ENCODE results near the gene SCIN. TPM values are rescaled to one million over a fixed set of nuclear protein-coding genes. Genes with fewer than 3 reads are reported as not detected.
"Not testable (repeated sequence)": the region's sequence is repeated elsewhere in the genome, so short reads cannot be mapped to it uniquely, and the experiment has no call there.

The SCIN gene
- polyA plus RNA-seq (ENCODE audit: insufficient read length in 4 of 4): 100 to 1,000 TPM; 111 to 139 (median 118) TPM

DNA sequence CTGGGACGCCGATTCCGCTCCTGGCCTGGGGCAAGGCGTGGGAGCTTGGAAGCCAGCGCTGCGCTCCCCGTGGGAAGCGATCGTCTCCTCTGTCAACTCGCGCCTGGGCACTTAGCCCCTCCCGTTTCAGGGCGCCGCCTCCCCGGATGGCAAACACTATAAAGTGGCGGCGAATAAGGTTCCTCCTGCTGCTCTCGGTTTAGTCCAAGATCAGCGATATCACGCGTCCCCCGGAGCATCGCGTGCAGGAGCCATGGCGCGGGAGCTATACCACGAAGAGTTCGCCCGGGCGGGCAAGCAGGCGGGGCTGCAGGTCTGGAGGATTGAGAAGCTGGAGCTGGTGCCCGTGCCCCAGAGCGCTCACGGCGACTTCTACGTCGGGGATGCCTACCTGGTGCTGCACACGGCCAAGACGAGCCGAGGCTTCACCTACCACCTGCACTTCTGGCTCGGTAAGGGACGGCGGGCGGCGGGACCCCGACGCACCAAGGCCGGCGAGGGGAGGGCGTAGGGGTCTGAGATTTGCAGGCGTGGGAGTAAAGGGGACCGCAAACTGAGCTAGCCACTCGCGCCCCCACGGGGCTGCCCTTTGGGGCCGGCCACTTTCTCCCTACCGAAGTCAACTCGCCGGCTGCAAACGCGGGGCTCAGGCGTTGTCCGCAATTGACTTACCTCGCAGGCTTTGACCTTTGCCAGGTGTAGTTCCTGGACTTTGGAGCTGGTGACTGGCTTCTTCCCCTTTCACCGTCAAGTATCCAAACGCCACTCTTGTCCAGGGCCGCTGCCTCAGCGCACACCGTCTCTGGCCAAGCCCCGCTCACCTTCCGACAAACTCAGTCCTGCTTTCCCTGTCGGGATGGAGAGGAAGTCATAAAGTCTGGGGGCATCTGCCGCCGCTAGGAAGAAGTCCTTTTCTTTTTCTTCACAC lies at the start of gene SCIN:
TSS of gene SCIN (plus strand) at position 187 of the 928 bp plus-strand sequence. CDS start at position 254, 67 bp downstream.
- peak in 1 of 4 donors; percentile 34 for DNase-seq (ENCODE audit: low read depth in 4 of 4, low spot score in 3 of 4)

DNA sequence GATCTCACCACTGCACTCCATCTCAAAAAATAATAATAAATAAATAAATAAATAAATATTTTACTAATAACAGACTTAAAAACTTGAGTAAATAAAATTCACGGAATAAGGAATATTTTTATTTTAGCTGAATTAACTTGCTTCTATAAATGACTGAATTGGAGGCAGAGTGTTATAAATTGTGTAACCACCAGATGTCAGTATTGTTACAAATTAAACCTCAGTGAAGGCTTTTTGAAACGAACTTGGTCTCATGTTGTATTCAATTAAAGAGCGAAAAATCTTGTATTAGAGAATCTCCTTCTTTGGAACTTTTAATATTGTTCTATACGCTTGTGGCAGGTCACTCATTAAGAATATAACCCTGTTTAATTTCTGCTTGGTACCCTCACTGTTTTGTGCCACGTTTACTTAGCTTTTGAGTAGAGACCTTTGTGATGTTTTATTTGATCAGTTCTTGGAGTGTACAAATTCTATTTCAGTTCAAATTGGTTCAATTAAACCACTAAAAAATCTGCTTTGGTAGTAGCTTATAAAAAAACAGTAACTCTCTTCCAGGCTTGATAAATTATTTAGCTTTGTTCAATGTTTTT lies 45.6 kb upstream of the SCIN start:
- DNase-seq (ENCODE audit: low read depth in 4 of 4, low spot score in 3 of 4): no peak

DNA sequence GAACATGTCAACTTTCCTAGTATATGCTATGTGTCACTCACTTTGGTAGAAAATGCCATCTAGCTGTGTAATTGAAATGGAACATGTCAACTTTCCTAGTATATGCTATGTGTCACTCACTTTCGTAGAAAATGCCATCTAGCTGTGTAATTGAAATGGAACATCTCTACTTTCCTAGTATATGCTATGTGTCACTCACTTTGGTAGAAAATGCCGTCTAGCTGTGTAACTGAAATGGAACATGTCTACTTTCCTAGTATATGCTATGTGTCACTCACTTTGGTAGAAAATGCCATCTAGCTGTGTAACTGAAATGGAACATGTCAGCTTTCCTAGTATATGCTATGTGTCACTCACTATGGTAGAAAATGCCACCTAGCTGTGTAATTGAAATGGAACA lies 43.8 kb upstream of the SCIN start:
- not testable (repeated sequence) for DNase-seq (ENCODE audit: low read depth in 4 of 4, low spot score in 3 of 4)

DNA sequence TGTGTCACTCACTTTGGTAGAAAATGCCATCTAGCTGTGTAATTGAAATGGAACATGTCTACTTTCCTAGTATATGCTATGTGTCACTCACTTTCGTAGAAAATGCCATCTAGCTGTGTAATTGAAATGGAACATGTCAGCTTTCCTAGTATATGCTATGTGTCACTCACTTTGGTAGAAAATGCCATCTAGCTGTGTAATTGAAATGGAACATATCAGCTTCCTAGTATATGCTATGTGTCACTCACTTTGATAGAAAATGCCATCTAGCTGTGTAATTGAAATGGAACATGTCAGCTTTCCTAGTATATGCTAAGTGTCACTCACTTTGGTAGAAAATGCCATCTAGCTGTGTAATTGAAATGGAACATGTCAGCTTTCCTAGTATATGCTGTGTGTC lies 42.9 kb upstream of the SCIN start:
- not testable (repeated sequence) for DNase-seq (ENCODE audit: low read depth in 4 of 4, low spot score in 3 of 4)

DNA sequence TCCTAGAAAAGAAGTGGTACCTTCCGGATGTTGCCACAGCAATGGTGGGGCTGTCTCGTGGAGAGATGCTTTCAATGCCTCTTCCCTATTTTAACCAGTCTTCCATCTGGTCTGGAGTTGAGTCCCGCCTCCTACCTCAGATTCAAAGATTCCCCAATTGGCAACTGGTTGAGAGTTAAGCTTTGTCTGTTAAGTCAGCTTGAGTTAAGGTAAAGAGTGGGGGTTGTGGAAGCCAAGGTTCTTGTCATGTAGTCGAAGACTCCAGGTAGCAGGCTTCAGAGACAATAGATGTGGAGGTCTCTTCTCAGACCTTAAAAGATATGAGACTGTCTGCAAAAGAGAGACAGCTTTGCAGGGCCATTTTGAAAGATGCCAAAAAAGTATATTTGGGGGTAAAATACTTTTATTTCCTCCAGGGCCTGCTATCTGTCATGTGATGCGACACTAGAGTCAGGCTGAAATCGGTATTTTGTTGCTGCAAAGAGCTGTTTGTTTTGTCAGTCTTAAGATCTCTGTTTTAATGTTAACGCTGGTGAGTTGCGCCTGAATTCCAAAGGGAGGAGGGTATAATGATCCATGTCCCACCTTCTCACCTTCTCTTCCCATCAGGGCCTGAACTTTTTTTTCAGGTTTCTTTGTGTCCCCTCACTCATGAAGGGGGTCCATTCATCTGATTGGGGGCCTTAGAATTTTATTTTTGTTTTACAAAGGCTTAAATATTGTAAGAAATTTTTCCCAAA lies 40.4 kb upstream of the SCIN start:
- DNase-seq (ENCODE audit: low read depth in 4 of 4, low spot score in 3 of 4): no peak

DNA sequence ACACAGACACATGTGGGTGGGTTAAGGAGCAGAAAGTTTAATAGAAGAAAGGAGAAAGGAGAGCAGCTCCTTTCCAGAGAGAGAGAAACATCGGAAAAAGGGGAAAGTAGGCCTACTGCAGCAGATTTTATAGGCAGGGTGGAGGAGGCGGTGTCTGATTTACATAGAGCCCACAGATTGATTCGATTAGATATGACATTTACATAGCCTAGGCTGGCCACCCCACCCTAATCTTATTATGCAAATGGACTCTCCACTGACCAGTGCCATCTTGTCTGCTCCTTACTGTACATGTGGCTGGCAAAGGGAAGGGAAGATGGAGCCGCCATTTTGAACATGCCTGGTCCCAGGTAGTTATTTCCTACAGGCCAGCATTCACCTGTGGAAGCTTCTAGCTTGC lies 38.7 kb upstream of the SCIN start:
- no peak for DNase-seq (ENCODE audit: low read depth in 4 of 4, low spot score in 3 of 4)

DNA sequence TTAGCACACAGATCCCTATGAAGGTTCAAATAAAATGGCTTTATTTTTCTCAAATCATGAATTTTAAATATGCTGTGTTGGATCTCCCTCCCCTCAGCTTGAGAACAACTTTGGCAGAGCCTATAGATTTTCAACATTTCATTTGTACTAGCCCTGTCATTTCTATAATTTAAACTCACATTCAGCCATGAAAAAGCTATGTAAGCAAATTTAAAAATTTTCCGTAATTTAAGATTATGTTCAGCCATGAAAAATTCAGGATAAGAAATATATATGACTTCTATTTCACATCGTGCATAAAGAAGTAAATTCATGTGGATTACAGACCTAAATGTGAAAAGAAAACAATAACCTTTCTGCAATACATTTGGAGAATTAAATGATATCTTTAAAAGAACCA lies 36.5 kb upstream of the SCIN start:
- DNase-seq (ENCODE audit: low read depth in 4 of 4, low spot score in 3 of 4): no peak

DNA sequence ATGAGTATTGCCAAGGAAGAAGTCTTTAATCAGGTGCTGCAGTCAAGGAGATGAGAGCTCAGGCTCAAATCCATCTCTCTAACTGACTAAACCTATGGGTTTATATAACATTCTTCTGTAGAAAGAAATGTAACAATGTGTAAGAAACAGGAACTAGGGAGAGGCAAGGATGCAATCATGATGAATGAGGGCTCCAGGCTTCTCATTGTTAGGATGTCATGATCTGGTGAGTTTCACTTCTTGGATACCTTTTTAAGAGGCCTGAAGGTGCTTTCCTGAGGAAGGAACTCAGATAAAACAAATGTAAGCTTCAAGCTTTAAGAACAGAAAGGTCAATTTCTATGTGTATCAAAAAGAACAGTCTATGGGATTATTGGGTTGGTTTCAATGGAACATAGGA lies 30.8 kb upstream of the SCIN start:
- DNase-seq (ENCODE audit: low read depth in 4 of 4, low spot score in 3 of 4): no peak

DNA sequence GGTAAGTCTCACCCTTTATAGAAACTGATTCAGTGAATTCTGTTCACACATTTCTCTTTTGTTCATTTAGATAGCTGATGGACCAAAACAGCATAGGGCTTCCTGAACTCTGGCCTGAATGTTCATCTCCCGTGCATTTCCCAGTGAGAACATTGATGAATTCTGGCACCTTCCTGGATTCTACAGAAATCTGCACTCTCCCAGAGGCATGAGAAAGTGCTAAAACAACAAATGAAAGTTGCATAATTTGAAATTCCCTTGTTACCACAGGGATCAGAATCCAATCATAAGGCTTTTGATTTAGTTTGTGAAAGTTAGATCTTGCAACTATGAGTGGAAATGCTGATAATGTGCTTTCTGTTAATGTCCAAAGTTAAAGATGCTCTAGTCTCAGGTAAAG lies 29.7 kb upstream of the SCIN start:
- DNase-seq (ENCODE audit: low read depth in 4 of 4, low spot score in 3 of 4): no peak

DNA sequence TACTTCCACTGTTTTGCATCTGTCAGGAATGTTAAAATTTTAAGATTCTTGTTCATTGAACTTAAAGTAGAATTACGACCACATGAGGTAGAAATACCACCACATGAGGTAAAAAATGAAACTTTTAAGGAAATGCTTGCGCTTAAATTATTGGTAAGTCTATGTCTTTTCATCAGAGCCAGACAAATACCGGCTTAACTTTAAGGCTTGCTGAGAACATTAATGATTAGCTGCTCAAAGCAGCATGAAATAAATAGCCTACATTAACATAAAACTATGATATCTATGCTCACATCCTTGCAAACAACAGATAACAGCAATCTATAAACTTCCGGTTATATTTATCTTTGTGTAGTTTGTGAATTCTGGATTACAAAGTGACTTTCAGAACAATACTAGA lies 26.9 kb upstream of the SCIN start:
- DNase-seq (ENCODE audit: low read depth in 4 of 4, low spot score in 3 of 4): no peak

DNA sequence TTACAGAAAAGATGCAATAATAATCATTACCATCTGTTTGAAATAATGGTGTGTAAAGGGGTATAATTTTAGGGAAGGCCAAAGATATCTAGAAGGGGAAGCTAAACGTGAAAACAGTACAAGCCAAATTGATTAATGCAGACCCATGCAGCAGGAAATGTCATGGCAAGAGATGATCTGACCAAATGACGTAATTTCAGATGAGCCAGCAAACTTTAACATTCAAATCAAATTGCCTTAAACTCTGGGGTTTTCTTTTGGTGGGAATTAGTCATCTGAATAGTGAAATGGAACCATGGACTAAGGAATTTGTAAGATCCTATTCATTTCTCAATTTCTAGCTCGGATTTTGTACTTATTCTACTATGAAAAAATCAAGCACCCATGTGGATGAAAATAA lies 21.4 kb upstream of the SCIN start:
- DNase-seq (ENCODE audit: low read depth in 4 of 4, low spot score in 3 of 4): no peak

DNA sequence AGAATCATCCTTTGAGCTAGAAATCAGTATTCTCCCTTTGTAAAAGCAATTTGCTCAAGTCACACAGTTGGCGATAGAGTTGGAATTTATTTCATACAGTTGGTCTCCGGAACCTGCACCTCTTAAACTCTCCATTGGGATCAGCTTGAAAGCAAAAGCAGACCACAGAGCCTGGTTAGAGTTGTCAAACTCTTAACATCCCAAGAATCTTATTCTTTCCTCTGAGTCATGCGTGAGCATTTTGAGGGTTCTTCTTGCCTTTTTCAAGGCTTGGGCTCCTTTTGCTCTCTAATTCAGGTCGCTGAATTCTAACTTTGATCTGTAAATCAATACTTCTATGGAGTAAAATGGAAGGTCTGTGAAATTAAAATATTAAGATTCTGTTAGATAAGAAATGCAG lies 19.6 kb upstream of the SCIN start:
- no peak for DNase-seq (ENCODE audit: low read depth in 4 of 4, low spot score in 3 of 4)

DNA sequence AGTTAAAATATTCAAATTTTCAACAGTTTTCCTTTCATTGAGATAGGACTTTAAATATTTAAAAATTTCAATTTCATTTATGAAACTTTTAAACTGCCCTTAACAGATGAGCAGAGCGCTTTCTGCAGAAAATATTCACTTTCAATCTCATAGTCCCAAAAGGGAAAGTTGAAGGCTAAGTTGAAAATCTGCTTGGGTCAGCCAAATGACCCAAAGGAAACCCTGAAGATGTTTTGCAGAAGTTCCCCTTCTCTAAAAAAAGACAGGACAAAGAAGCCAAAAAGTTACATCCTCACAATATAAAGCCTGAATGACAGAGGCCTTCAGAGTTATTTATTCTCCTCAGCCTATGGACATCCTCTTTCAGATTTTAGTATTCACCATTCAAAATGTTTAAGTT lies 17.6 kb upstream of the SCIN start:
- DNase-seq (ENCODE audit: low read depth in 4 of 4, low spot score in 3 of 4): no peak

DNA sequence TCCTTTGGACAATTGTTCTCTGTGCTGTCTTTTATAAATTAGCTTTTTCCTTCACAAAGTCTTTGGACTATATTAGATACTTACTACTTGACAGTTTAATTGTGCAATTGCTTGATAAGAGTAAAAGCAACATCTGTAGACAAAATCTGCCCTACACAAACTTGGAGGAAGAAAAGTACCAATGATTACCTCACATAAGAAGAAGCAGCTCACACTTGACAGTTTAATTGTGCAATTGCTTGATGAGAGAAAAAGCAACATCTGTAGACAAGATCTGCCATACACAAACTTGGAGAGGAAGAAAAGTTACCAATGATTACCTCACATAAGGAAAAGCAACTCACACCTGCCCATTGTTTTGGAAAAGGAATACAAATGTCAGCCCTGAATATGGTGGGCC lies 17.1 kb upstream of the SCIN start:
- no peak for DNase-seq (ENCODE audit: low read depth in 4 of 4, low spot score in 3 of 4)

DNA sequence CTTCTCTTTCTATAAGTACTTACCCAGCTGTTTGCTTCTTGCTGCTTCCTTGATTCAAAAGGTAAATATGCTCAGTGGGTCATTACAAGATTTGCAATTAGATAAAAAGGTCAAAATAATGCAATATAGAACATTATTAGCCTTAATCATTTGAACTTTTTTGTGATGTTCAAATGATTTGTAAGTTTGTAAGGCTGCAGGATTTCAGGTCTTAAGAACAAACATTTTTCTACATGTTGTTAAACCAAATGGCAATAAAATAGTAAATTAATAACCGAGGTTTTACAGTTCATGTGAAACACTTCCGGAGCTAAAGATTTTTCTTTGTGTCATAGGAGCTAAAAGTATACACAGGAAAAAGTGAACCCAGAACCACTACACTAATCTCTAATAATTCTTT lies 16.2 kb upstream of the SCIN start:
- DNase-seq (ENCODE audit: low read depth in 4 of 4, low spot score in 3 of 4): no peak

DNA sequence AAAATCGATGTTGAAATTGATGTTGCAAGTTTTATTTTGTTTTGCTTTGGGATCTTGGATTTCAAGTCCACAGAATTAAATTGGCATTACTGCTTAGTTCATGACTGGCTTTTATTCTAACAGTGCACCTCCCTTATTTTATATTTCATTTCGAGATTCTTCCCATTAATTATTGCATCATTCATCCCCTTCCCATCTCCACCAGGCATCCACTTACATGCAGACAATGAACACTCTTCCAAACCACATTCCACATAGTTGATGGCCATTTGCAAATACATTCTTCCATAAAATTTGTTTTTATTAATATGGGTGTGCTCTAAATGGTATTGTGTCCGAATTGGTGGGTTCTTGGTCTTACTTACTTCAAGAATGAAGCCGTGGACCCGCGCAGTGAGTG lies 15.6 kb upstream of the SCIN start:
- no peak for DNase-seq (ENCODE audit: low read depth in 4 of 4, low spot score in 3 of 4)

DNA sequence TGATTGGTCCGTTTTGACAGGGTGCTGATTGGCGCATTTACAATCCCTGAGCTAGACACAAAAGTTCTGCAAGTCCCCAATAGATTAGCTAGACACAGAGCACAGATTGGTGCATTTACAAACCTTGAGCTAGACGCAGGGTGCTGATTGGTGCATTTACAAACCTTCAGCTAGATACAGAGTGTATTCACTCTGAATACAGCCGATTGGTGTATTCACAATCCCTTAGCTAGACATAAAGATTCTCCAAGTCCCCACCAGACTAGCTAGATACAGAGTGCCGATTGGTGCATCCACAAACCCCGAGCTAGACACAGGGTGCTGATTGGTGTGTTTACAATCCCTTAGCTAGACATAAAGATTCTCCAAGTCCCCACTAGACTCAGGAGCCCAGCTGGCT lies 14.8 kb upstream of the SCIN start:
- not testable (repeated sequence) for DNase-seq (ENCODE audit: low read depth in 4 of 4, low spot score in 3 of 4)

DNA sequence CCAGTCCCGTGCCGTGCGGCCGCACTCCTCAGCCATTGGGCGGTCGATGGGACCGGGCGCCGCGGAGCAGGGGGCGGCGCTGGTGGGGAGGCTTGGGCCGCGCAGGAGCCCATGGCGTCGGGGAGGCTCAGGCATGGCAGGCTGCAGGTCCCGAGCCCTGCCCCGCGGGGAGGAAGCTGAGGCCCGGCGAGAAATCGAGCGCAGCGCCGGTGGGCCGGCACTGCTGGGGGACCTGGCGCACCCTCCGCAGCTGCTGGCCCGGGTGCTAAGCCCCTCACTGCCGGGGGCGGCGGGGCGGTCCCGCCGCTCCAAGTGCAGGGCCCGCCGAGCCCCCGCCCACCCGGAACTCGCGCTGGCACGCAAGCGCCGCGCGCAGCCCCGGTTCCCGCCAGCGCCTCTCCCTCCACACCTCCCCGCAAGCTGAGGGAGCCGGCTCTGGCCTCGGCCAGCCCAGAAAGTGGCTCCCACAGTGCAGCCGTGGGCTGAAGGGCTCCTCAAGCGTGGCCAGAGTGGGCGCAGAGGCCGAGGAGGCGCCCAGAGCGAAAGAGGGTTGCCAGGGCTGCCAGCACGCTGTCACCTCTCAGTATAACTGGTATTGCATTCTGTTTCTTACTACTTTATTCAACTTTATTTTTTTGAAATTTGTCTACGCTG lies 14.3 kb upstream of the SCIN start:
- DNase-seq (ENCODE audit: low read depth in 4 of 4, low spot score in 3 of 4): not testable (repeated sequence)

DNA sequence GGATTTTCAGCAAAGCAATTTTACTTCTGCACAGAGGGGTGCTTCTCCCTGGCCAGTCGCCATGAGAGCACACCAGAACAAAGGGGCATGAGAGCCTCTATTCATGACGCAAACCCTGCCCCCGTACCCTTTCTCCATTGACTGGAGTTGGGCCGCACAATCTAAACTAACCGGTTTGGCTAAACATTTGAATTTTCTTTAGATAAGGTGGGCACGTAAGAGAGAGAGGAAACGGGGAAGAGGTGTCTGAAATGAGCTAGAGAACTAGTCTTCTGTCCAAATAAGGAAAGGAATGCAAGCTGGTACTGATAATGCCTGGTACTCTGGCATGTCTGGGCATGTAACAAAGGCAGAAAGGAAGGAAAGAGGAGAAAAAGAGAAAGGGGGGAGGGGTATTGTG lies 13.2 kb upstream of the SCIN start:
- DNase-seq (ENCODE audit: low read depth in 4 of 4, low spot score in 3 of 4): no peak

DNA sequence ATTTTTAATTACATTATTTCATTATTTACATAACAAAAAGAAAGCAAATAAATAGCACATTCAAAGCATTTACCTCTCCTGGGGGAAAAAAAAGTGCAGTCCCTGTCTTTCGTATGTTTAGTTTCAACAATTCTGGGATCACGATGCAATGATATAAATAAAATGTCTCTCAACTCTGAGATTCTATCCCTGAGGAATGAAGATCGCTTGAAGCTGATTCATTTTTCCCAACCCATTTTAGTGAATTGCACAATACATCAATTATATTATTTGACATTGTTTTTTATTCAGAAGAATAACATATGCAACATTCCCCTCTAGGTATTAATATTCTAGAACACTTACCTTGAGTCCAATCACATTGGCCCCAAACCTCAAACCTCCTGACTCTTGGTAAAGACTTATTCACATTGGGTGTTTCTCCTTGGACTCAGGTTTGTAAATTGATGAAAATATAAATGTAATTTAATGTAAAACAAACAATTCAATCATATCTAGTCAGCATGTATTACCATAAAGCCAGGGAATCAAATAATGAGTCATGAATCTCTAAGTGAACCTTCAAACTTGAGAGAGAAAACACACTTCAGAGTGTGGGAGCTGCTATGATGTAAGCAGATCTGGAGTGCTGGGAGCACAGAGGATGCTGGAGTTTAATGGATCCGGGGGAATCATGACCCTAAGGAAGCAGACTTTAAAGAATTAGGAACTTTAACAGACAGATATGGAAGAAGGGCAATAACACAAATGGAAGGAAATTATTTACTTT lies 5.3 kb upstream of the SCIN start:
- no peak for DNase-seq (ENCODE audit: low read depth in 4 of 4, low spot score in 3 of 4)
